ENCODE measurements around the gene GNAO1. TPM values are rescaled to one million over a fixed set of nuclear protein-coding genes. Genes with fewer than 3 reads are reported as not detected.

GNAO1 gene
- total RNA-seq, 1 donor, result under 0.01 TPM

- no peak for TF ChIP-seq CTCF (IDR thresholded peaks at IDR 0.05; ENCODE audit: insufficient read depth, low read depth, low read length)
- DNase-seq (ENCODE audit: low read depth), result no peak
- H3K4me3 ChIP-seq (ENCODE audit: low read depth, low read length), result no peak overlapping the region
Measured at GRCh38 chr16:56297684-56298083, 106.4 kb downstream of the GNAO1 start.

- H3K4me3 ChIP-seq (ENCODE audit: low read depth, low read length), result no peak overlapping the region
- DNase-seq (ENCODE audit: low read depth), result no peak
- no peak for TF ChIP-seq CTCF (IDR thresholded peaks at IDR 0.05; ENCODE audit: insufficient read depth, low read depth, low read length)
Measured at GRCh38 chr16:56298116-56298515, 106.8 kb downstream of the GNAO1 start.

GRCh38 chr16:56298948-56299596, 107.8 kb downstream of the GNAO1 start:
- no peak for TF ChIP-seq CTCF (IDR thresholded peaks at IDR 0.05; ENCODE audit: insufficient read depth, low read depth, low read length)
- DNase-seq (ENCODE audit: low read depth), result no peak
- H3K4me3 ChIP-seq (ENCODE audit: low read depth, low read length), result no peak overlapping the region

GRCh38 chr16:56300242-56300623, 108.9 kb downstream of the GNAO1 start:
- peak; percentile 11 for DNase-seq (ENCODE audit: low read depth)
- no peak overlapping the region for H3K4me3 ChIP-seq (ENCODE audit: low read depth, low read length)
- no peak for TF ChIP-seq CTCF (IDR thresholded peaks at IDR 0.05; ENCODE audit: insufficient read depth, low read depth, low read length)

GRCh38 chr16:56300891-56301850, 109.9 kb downstream of the GNAO1 start:
- no peak overlapping the region for H3K4me3 ChIP-seq (ENCODE audit: low read depth, low read length)
- peak; percentile 74 for DNase-seq (ENCODE audit: low read depth)
- TF ChIP-seq CTCF (IDR thresholded peaks at IDR 0.05; ENCODE audit: insufficient read depth, low read depth, low read length), result no peak

- no peak overlapping the region for H3K4me3 ChIP-seq (ENCODE audit: low read depth, low read length)
- no peak for DNase-seq (ENCODE audit: low read depth)
- no peak for TF ChIP-seq CTCF (IDR thresholded peaks at IDR 0.05; ENCODE audit: insufficient read depth, low read depth, low read length)
Measured at GRCh38 chr16:56302506-56302905, 111.2 kb downstream of the GNAO1 start.

Data from fibroblast of villous mesenchyme (primary cell).